ENCODE data around the gene YKT6.
"Not testable (repeated sequence)": the region's sequence is repeated elsewhere in the genome, so short reads cannot be mapped to it uniquely, and the experiment has no call there.

YKT6 gene

GRCh38 chr7:44194069-44194468 is 6.7 kb upstream of the YKT6 start:
- peak; percentile 59 for DNase-seq

- no peak for DNase-seq
Measured at GRCh38 chr7:44194562-44195145, 6.1 kb upstream of the YKT6 start.

GRCh38 chr7:44195889-44196288 is 4.9 kb upstream of the YKT6 start:
- DNase-seq = no peak

GRCh38 chr7:44196450-44196872 is 4.3 kb upstream of the YKT6 start:
- peak; percentile 21 for DNase-seq

- DNase-seq = no peak
Measured at GRCh38 chr7:44197474-44197873, 3.3 kb upstream of the YKT6 start.

GRCh38 chr7:44200163-44200562 is 615 bp upstream of the YKT6 start:
- not testable (repeated sequence) for DNase-seq

GRCh38 chr7:44201813-44202212 is 1.0 kb downstream of the YKT6 start:
- DNase-seq = no peak

GRCh38 chr7:44206008-44206407 is 5.2 kb downstream of the YKT6 start:
- DNase-seq = no peak

- no peak for DNase-seq
Measured at GRCh38 chr7:44208085-44208484, 7.3 kb downstream of the YKT6 start.

- DNase-seq = no peak
Measured at GRCh38 chr7:44210107-44210506, 9.3 kb downstream of the YKT6 start.

- no peak for DNase-seq
Measured at GRCh38 chr7:44211126-44211675, 10.4 kb downstream of the YKT6 start.

- DNase-seq = no peak
Measured at GRCh38 chr7:44212018-44212417, 11.2 kb downstream of the YKT6 start.

- DNase-seq = no peak
Measured at GRCh38 chr7:44212581-44213184, 11.9 kb downstream of the YKT6 start.

GRCh38 chr7:44213206-44213876 is 12.6 kb downstream of the YKT6 start:
- DNase-seq = no peak

GRCh38 chr7:44213877-44214388 is 13.2 kb downstream of the YKT6 start:
- DNase-seq = no peak

GRCh38 chr7:44215531-44215930 is 14.8 kb downstream of the YKT6 start:
- DNase-seq = no peak

GRCh38 chr7:44216019-44216418 is 15.2 kb downstream of the YKT6 start:
- DNase-seq = no peak

GRCh38 chr7:44216521-44217222 is 15.9 kb downstream of the YKT6 start:
- no peak for DNase-seq

- no peak for DNase-seq
Measured at GRCh38 chr7:44217223-44217714, 16.5 kb downstream of the YKT6 start.

- no peak for DNase-seq
Measured at GRCh38 chr7:44217852-44218402, 17.1 kb downstream of the YKT6 start.

GRCh38 chr7:44218418-44219201 is 17.8 kb downstream of the YKT6 start:
- DNase-seq = no peak
